HepG2 (cell line): ENCODE results near the gene ACAP3. TPM values are rescaled to one million over a fixed set of nuclear protein-coding genes. Genes with fewer than 3 reads are reported as not detected.

Source experiments
- ATAC-seq: fragments of 200-7000 bp; cut with Tn5 transposase; 3 replicates; pipeline ENCODE4 v1.9.1; 2020; ENCODE audit warnings: mild to moderate bottlenecking, moderate library complexity
- BruUV-seq: library from RNA; stranded (reverse); fragments of 400-500 nt; replicated peaks from 2 replicates; lab custom pipeline; 2021; lab: Mats Ljungman, UMichigan
- CTCF ChIA-PET: fragments of 300-600 bp; formaldehyde crosslinking; extraction: SDS; loops from one replicate; lab custom pipeline; 2021; ENCODE audit warnings: low total read pairs, inconsistent platforms, low intra/inter-chr PET ratio; lab: Yijun Ruan, JAX
- POLR2A ChIA-PET: fragments of 350-600 bp; sonication (Branson Sonifier 250); formaldehyde crosslinking; loops from one replicate; lab custom pipeline; 2020; ENCODE audit warnings: antibody characterized with exemption, inconsistent platforms; lab: Yijun Ruan, JAX
- DNase-seq: peaks from one replicate; pipeline ENCODE4 v3.0.0-alpha.2; 2015; ENCODE audit warnings: low spot score
- FAIRE-seq: peaks from 3 replicates; lab custom pipeline; 2011; peaks lifted over from hg19 to GRCh38; lab: Jason Lieb, UNC
- H2AFZ ChIP-seq: one replicate; pipeline ENCODE4 v1.6.1; 2011; ENCODE audit warnings: low read length, inconsistent platforms
- H3K27ac ChIP-seq: fragments of 300-600 bp; 3 replicates; pipeline ENCODE4 v1.8.0; 2011; ENCODE audit warnings: mixed run types, mild to moderate bottlenecking, mixed read lengths, low read length, inconsistent platforms; ENCODE audit not compliant: insufficient read depth; ENCODE audit errors: extremely low read length
- H3K27me3 ChIP-seq, 2 experiments: fragments of 200-600 bp in 1 of 2; 2 replicates in 1 of 2; 3 replicates in 1 of 2; pipeline versions ENCODE4 v1.6.0 to v1.8.0; 2011; ENCODE audit warnings: low read length in 2 of 2, mild to moderate bottlenecking in 2 of 2, moderate library complexity in 2 of 2, inconsistent platforms in 1 of 2; ENCODE audit not compliant: insufficient read depth in 2 of 2, control insufficient read depth in 1 of 2
- H3K36me3 ChIP-seq, 2 experiments: fragments of 200-600 bp in 1 of 2; replicated peaks in 1 of 2; 2 replicates in 1 of 2; 3 replicates in 1 of 2; pipeline versions ENCODE4 v1.5.1 to v1.8.0; 2011; ENCODE audit warnings: low read length in 2 of 2, inconsistent platforms in 1 of 2; ENCODE audit not compliant: insufficient read depth in 2 of 2, control insufficient read depth in 1 of 2
- H3K4me1 ChIP-seq: 2 replicates; pipeline ENCODE4 v1.5.1; 2012; ENCODE audit warnings: low read length, inconsistent platforms; ENCODE audit not compliant: insufficient read depth
- H3K4me2 ChIP-seq: 2 replicates; pipeline ENCODE4 v1.6.0; 2011; ENCODE audit warnings: low read depth, low read length, inconsistent platforms
- H3K4me3 ChIP-seq, 3 experiments: fragments of 200-600 bp in 1 of 3; sonication (generic), shearing (Covaris generic) in 1 of 3; replicated peaks in 1 of 3; 2 replicates each; pipeline ENCODE4 v1.5.1; 2011 to 2016; ENCODE audit warnings: low read length in 3 of 3, inconsistent platforms in 2 of 3, low read depth in 2 of 3, mild to moderate bottlenecking in 2 of 3, control low read depth in 1 of 3, mixed read lengths in 1 of 3; ENCODE audit not compliant: insufficient read depth in 1 of 3
- H3K79me2 ChIP-seq: one replicate; pipeline ENCODE4 v1.6.1; 2011; ENCODE audit warnings: low read length, inconsistent platforms; ENCODE audit not compliant: insufficient read depth
- H3K9ac ChIP-seq: 2 replicates; pipeline ENCODE4 v1.6.0; 2011; ENCODE audit warnings: mild to moderate bottlenecking, low read depth, low read length, inconsistent platforms; ENCODE audit not compliant: insufficient read depth
- H3K9me3 ChIP-seq: 2 replicates; pipeline ENCODE4 v1.5.1; 2012; ENCODE audit warnings: mild to moderate bottlenecking, low read length
- H4K20me1 ChIP-seq: 2 replicates; pipeline ENCODE4 v1.6.0; 2011; ENCODE audit warnings: inconsistent platforms, mild to moderate bottlenecking, low read length, moderate library complexity; ENCODE audit not compliant: insufficient read depth
- CCAR2 ChIP-seq: fragments of 200-400 bp; formaldehyde crosslinking; optimal IDR thresholded peaks from 2 replicates; pipeline ENCODE3; 2018; ENCODE audit warnings: low read depth, mild to moderate bottlenecking, low read length, moderate library complexity
- CERS6 ChIP-seq: sonication (generic); formaldehyde crosslinking; IDR thresholded peaks from 2 replicates; pipeline ENCODE4 v1.5.0; 2020; ENCODE audit warnings: missing genetic modification reagents
- FOXP1 ChIP-seq, 2 experiments: fragments of 450-650 bp in 1 of 2; IDR thresholded peaks; 2 replicates each; pipeline ENCODE4 v1.6.1; 2017 to 2018; ENCODE audit warnings: antibody characterized with exemption in 1 of 2
- HHEX ChIP-seq: IDR thresholded peaks from 2 replicates; pipeline ENCODE4 v1.6.1; 2016; ENCODE audit warnings: control low read depth
- KAT7 ChIP-seq: IDR thresholded peaks from 2 replicates; pipeline ENCODE4 v1.6.1; 2018; ENCODE audit warnings: borderline replicate concordance, missing compliant biosample characterization
- PAF1 ChIP-seq: IDR thresholded peaks from 2 replicates; pipeline ENCODE4 v1.6.1; 2016; ENCODE audit warnings: missing genetic modification reagents, missing compliant biosample characterization
- UBTF ChIP-seq: sonication (generic); formaldehyde crosslinking; IDR thresholded peaks from 2 replicates; pipeline ENCODE4 v1.4.0; 2020; ENCODE audit warnings: mild to moderate bottlenecking, missing genetic modification reagents
- ZFY ChIP-seq: sonication (generic); formaldehyde crosslinking; IDR thresholded peaks from 2 replicates; pipeline ENCODE4 v1.4.0; 2020; ENCODE audit warnings: missing genetic modification reagents
- ZNF710 ChIP-seq: sonication (generic); formaldehyde crosslinking; IDR thresholded peaks from 2 replicates; pipeline ENCODE4 v1.5.0; 2020; ENCODE audit warnings: mild to moderate bottlenecking, missing genetic modification reagents, borderline replicate concordance
- ZNF784 ChIP-seq: sonication (generic); formaldehyde crosslinking; IDR thresholded peaks from 2 replicates; pipeline ENCODE4 v1.5.1; 2020; ENCODE audit warnings: missing genetic modification reagents, mild to moderate bottlenecking, borderline replicate concordance
- WGBS: methylation state at CpG from one replicate; pipeline ENCODE4 v1.1.6; 2017; ENCODE audit warnings: low lambda C conversion rate; 5-methylcytosine and 5-hydroxymethylcytosine counted together
- in situ Hi-C: cut with HindIII; loops from 2 replicates; pipeline ENCODE4 v1.10.0; 2017; ENCODE audit warnings: low pct_unique_long_range_greater_than_20kb; ENCODE audit not compliant: extremely low pct_ligation_motif_present
- intact Hi-C: fragments of 100-400 bp; cut with micrococcal nuclease; formaldehyde crosslinking; loops from one replicate; pipeline ENCODE4 v1.10.0; 2022; ENCODE audit not compliant: unreplicated experiment
- polyA plus RNA-seq, 8 experiments: library from polyadenylated mRNA; depleted of rRNA in 3 of 8; stranded (reverse) in 7 of 8; unstranded in 1 of 8; fragments of >200 nt; fragmentation: Illumina TruSeq in 4 of 8; extraction: Trizol in 4 of 8; gene quantifications; 2 replicates each; pipeline versions ENCODE4 v1.2.1 to v1.2.3, GENCODE V29; 2011 to 2016; ENCODE audit warnings: low read depth in 4 of 8, missing spikeins in 1 of 8, mixed read lengths in 1 of 8; ENCODE audit not compliant: insufficient read depth in 1 of 8
- total RNA-seq, 5 experiments: library from RNA; depleted of rRNA; stranded (reverse); fragments of >200 nt; fragmentation: Illumina TruSeq; extraction: Trizol; gene quantifications; 2 replicates each; pipeline ENCODE4 v1.2.3, GENCODE V29; 2016; ENCODE audit warnings: low read depth in 1 of 5
- TF ChIP-seq, protein P1 (sequence below): sonication (generic); IDR thresholded peaks from 2 replicates; pipeline ENCODE4 v1.6.1; 2016; ENCODE audit warnings: low read depth, borderline replicate concordance
- TF ChIP-seq, protein P2 (sequence below): sonication (generic); formaldehyde crosslinking; conservative IDR thresholded peaks from 2 replicates; pipeline ENCODE4 v1.8.0; 2022; ENCODE audit warnings: missing genetic modification reagents

ACAP3 gene
- total and polyA plus RNA-seq, 2 of the 13 experiments (the other 11 are each of a cell fraction or from before 2014, with no cell fraction given) = 29.4 to 50.8 TPM

DNA sequence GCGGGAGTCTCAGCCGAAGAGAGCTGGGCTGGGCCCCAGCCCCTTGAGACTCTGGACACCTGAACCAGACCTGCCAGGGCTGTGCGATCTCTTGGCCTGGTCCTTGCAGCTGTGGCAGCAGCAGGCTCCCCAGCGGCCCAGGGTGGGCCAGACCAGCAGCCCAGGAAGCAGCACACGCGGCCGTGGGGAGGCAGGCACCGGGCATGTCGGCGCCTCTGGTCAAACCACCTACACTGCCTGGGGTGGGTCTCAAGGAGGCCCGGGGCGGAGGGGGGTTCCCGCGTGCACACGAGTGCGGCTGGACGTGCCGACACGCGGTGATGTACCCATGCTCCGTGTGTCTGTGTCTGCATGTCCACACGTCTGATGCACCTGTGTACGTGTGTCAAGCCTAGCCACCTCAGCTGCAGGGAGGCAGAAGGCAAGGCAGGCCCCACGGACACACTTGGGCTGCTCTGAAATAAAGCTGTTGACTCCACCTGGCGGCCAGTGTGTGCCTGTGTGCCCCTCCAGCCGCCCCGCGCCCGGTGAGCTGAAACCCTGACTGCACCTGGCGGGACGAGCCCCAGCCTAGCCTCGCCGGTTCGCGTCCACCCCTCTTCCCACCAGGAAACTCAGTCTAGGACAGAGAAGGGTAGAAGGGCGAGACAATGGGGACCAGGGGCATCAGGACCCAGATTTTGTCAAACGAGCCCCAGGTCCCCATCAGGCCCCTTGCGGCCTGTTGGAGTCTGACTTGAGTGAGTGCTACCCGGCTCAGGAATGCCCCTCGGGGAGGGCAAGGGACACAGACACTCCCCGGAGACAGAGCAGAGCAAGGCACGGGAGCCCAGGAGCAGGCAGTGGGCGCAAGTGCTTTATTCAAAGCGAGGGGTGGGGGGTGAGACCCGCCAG lies 15.9 kb downstream of the ACAP3 start:
- Histone ChIP-seq H3K36me3 (no peaks in the 10 kb centered on the region; a peak in 1 of 5 replicates), H3K27me3 (no peaks in the 10 kb centered on the region), H3K4me2 (no peak overlapping the region), H3K79me2 (no peaks in the 10 kb centered on the region), H3K27ac (no peak overlapping the region), H3K4me1 (peaks cover 11% of the 10 kb centered on the region), H3K9ac (no peak overlapping the region), H4K20me1 (no peaks in the 10 kb centered on the region), H3K4me3 (no peak overlapping the region), H3K9me3 (no peaks in the 10 kb centered on the region), H2AFZ (no peak overlapping the region)
- ChIA-PET POLR2A (interaction anchor here (1.0 to 2.0 kb wide), 3 partner anchors 10 to 169 kb away, joined by 5 to 6 read pairs (median 5); no protein-coding TSS in a partner anchor), CTCF (interaction anchor here (1.5 kb wide), 1 partner anchor 170 kb away, joined by 4 read pairs; no protein-coding TSS in a partner anchor)
- 68% methylated on average over 22 of the region's 45 CpGs for WGBS
- BruUV-seq = no TSS peak
- FAIRE-seq = peak; percentile 28
- peak; percentile 71 for ATAC-seq
- in situ Hi-C loops (no loop called here), intact Hi-C loops (loop anchor here (5.0 kb wide), 1 partner anchor 169 kb away; no protein-coding TSS in a partner anchor)
- DNase-seq = peak; percentile 64
- TF ChIP-seq FOXP1 (IDR thresholded peaks at IDR 0.05) (no peak), FOXP1 (CRISPR knock-in tag; IDR thresholded peaks at IDR 0.05) (no peak), KAT7 (no peak), HHEX (CRISPR knock-in tag) (no peak), ZNF710 (CRISPR knock-in tag) (peak; percentile 65; the same call in 1 of the 2 replicates), ZNF784 (CRISPR knock-in tag) (no peak), UBTF (CRISPR knock-in tag) (peak; percentile 58), CERS6 (CRISPR knock-in tag) (no peak), PAF1 (no peak), CCAR2 (no peak), ZFY (CRISPR knock-in tag) (peak; percentile 44; the same call in 1 of the 2 replicates)
- TF ChIP-seq, protein P1, sequence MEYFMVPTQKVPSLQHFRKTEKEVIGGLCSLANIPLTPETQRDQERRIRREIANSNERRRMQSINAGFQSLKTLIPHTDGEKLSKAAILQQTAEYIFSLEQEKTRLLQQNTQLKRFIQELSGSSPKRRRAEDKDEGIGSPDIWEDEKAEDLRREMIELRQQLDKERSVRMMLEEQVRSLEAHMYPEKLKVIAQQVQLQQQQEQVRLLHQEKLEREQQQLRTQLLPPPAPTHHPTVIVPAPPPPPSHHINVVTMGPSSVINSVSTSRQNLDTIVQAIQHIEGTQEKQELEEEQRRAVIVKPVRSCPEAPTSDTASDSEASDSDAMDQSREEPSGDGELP = no peak
- TF ChIP-seq, protein P2, sequence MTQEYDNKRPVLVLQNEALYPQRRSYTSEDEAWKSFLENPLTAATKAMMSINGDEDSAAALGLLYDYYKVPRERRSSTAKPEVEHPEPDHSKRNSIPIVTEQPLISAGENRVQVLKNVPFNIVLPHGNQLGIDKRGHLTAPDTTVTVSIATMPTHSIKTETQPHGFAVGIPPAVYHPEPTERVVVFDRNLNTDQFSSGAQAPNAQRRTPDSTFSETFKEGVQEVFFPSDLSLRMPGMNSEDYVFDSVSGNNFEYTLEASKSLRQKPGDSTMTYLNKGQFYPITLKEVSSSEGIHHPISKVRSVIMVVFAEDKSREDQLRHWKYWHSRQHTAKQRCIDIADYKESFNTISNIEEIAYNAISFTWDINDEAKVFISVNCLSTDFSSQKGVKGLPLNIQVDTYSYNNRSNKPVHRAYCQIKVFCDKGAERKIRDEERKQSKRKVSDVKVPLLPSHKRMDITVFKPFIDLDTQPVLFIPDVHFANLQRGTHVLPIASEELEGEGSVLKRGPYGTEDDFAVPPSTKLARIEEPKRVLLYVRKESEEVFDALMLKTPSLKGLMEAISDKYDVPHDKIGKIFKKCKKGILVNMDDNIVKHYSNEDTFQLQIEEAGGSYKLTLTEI (CRISPR knock-in tag) = no peak
